Sigmoid colon (tissue), 7 donors: Measurements from ENCODE around the gene SESN3. TPM values are rescaled to one million over a fixed set of nuclear protein-coding genes. Genes with fewer than 3 reads are reported as not detected.
"Not testable (repeated sequence)": the region's sequence is repeated elsewhere in the genome, so short reads cannot be mapped to it uniquely, and the experiment has no call there.

Experiments used
- DNase-seq: peaks from one replicate; pipeline ENCODE4 v3.0.0-alpha.2; 2019
- H3K27ac ChIP-seq, 4 donors: fragments of 200-600 bp; sonication (generic); one replicate each; pipeline ENCODE4 v1.5.1; 2016 to 2019; ENCODE audit warnings: mild to moderate bottlenecking in 1 of 4
- H3K27me3 ChIP-seq, 3 donors: fragments of 200-600 bp; sonication (generic); one replicate each; pipeline ENCODE4 v1.5.1; 2019; ENCODE audit warnings: mild to moderate bottlenecking in 1 of 3
- H3K36me3 ChIP-seq, 4 donors: fragments of 200-600 bp; sonication (generic); one replicate each; pipeline ENCODE4 v1.5.1; 2016 to 2019
- H3K4me1 ChIP-seq, 4 donors: fragments of 200-600 bp; sonication (generic); one replicate each; pipeline ENCODE4 v1.5.1; 2017 to 2019
- H3K4me3 ChIP-seq, 4 donors: fragments of 200-600 bp; sonication (generic); one replicate each; pipeline ENCODE4 v1.5.1; 2017 to 2019; ENCODE audit warnings: mild to moderate bottlenecking in 2 of 4, moderate library complexity in 1 of 4
- H3K9me3 ChIP-seq, 4 donors: fragments of 200-600 bp in 3 of 4; sonication (generic) in 3 of 4; one replicate each; pipeline versions ENCODE4 v1.5.1 to v1.6.1; 2013 to 2019
- CTCF ChIP-seq, 4 experiments: fragments of 450-650 bp in 3 of 4; fragments of 200-600 bp in 1 of 4; IDR thresholded peaks; one replicate each; pipeline ENCODE4 v1.5.1; 2016 to 2019; ENCODE audit warnings: antibody characterized with exemption in 4 of 4, mild to moderate bottlenecking in 3 of 4, moderate library complexity in 2 of 4
- EP300 ChIP-seq, 4 donors: sonication (generic); formaldehyde crosslinking; IDR thresholded peaks; one replicate each; pipeline ENCODE4 v1.6.1; 2017; ENCODE audit warnings: antibody characterized with exemption in 4 of 4
- POLR2A ChIP-seq, 2 donors: fragments of 450-650 bp; IDR thresholded peaks; one replicate each; pipeline ENCODE4 v1.6.1; 2016; ENCODE audit warnings: antibody characterized with exemption in 2 of 2, mild to moderate bottlenecking in 2 of 2, moderate library complexity in 2 of 2
- POLR2AphosphoS5 ChIP-seq, 4 donors: sonication (generic); formaldehyde crosslinking; IDR thresholded peaks; one replicate each; pipeline ENCODE4 v1.6.1; 2017; ENCODE audit warnings: antibody characterized with exemption in 4 of 4
- WGBS, 2 donors: extraction: QIAGEN DNeasy Blood & Tissue Kit; methylation state at CpG; one replicate each; pipeline ENCODE4 v1.1.7; 2013; 5-methylcytosine and 5-hydroxymethylcytosine counted together
- intact Hi-C: fragments of 100-400 bp; cut with DNase I; formaldehyde crosslinking; loops from one replicate; pipeline ENCODE4 v1.15.1; 2023
- polyA plus RNA-seq, 3 donors: library from polyadenylated mRNA; stranded (reverse); fragments of 200-250 nt; gene quantifications; one replicate each; pipeline ENCODE4 v1.2.3, GENCODE V29; 2013
- total RNA-seq, 4 donors: library from RNA; depleted of rRNA; stranded (reverse); fragments of >200 nt; gene quantifications; one replicate each; pipeline ENCODE4 v1.1.0, GENCODE V29; 2016
- donor health status: healthy with polysubstance abuse.
- donor health status: Bipolar disorder and iron deficiency.
- donor health status: healthy.

The SESN3 gene
- total and polyA plus RNA-seq, 7 donors, result 2.1 to 20.8 (median 8.7) TPM

DNA sequence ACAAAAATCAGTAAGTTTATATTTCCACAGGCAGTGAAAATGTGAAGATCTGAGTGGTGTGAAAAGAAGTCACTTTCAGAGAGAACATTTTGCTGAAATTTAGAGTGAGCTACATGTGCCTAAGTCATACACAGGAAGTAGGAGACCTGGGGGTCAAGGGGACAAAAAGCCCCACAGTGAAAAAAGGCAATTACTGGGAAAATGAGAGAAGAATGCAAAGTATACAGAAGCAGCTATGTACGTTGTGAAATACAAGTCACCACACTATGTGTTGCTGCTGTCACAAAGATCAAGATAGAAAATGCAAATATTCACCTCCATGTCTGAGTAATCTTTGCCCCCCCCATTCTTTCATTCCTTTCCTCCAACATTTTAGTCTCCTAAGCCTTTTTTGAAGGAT, 21.6 kb upstream of the SESN3 start:
- WGBS, 2 donors, result 63 to 74% methylated on average over 1 of the region's 1 CpG

DNA sequence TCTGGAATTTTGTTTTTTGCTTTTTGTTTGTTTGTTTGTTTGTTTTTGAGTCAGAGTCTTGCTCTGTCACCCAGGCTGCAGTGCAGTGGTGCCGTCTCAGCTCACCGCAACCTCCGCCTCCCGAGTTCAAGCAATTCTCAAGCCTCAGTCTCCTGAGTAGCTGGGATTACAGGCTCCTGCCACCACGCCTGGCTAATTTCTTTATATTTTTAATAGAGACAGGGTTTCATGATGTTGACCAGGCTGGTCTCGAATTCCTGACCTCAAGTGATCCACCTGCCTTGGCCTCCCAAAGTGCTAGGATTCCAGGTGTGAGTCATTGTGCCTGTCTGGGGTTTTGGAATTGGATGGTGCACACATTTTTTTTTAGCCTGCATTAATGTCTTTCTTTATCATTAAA, 20.9 kb upstream of the SESN3 start:
- intact Hi-C loops, H3K36me3 ChIP-seq, H3K9me3 ChIP-seq, DNase-seq, H3K27me3 ChIP-seq, H3K4me3 ChIP-seq, H3K27ac ChIP-seq: not testable (repeated sequence)
- H3K4me1 ChIP-seq, result peaks cover 0 to 23% (median 14%) of the 10 kb centered on the region in 4 donors
- WGBS, 2 donors, result 95 to 97% methylated on average over 6 of the region's 6 CpGs

More for the DNA sequence above, 21.6 kb upstream of the SESN3 start:
- Histone ChIP-seq H3K27ac (no peak overlapping the region), H3K9me3 (no peaks in the 10 kb centered on the region), H3K4me3 (no peak overlapping the region), H3K4me1 (peaks cover 0 to 23% (median 14%) of the 10 kb centered on the region in 4 donors), H3K36me3 (no peaks in the 10 kb centered on the region), H3K27me3 (no peaks in the 10 kb centered on the region)
- no peak for TF ChIP-seq POLR2AphosphoS5 (IDR thresholded peaks at IDR 0.05)
- no peak for TF ChIP-seq EP300 (IDR thresholded peaks at IDR 0.05)
- intact Hi-C loops, result no loop called here
- DNase-seq, result no peak

DNA sequence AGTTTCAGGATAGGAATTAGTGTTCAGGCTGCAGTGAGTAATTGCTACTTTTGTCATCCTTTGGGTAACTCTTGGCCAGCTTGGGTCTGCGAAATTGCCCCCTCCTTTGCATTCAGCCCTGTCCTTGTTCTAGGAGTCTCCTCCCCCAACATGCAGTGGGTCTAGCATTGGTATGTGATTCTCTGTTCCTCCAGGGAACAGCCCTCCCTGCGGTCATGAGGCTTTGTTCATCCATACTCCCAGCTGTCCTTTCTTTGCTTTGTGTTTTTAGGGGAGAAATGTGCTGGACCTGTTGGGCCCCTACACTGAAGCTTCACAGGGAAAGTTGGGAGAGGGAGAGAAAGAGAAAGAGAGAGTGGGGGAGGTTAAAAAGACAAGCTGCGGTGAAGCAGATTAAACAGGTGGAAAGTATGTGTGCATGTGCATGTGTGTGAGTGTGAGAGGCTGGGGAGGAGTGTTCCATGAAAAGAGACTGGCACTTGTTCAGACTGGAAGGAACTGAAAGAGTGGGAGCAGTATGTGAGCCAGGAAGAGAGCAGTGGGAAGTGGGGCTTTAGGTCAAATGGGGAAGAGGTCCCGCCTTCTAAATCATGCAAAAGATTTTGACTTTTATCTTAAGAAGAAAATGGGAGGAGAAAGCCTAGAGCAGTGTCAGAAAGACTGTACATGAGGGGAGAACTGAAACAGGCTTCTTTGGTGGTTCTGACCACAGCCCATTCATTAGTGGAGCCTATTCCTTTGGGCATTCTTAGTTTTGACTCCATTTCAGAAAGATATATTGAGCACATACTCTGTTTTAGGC, 17.9 kb upstream of the SESN3 start:
- no peak for TF ChIP-seq POLR2AphosphoS5 (IDR thresholded peaks at IDR 0.05)
- no peak for TF ChIP-seq EP300 (IDR thresholded peaks at IDR 0.05)
- no peaks in the 10 kb centered on the region for H3K27me3 ChIP-seq
- no peak overlapping the region for H3K4me3 ChIP-seq
- DNase-seq, result no peak
- H3K9me3 ChIP-seq, result no peaks in the 10 kb centered on the region
- no peak overlapping the region for H3K27ac ChIP-seq
- no peaks in the 10 kb centered on the region for H3K36me3 ChIP-seq
- intact Hi-C loops, result no loop called here
- peaks cover 0 to 5% (median 3%) of the 10 kb centered on the region in 4 donors for H3K4me1 ChIP-seq
- 79 to 94% methylated on average over 4 of the region's 4 CpGs for WGBS, 2 donors

DNA sequence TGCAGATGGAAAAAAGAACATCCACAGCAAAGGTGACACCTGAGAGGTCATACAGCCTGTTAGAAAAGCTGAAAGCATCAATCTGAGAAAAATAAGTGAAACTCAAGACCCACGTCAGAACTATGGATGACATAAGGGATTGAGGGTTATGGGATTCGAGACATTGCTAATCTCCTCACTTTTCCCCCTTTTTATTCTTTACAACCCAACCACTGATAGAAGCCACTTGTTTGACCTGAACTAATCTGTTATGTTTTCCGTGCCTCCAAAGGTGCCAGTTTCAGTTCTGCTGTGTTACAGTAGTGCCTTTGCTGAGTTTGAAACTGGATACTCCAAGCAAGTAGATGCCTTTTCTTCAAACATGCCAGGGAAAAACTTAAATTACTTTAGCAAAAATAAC, 16.9 kb upstream of the SESN3 start:
- TF ChIP-seq CTCF (IDR thresholded peaks at IDR 0.05) (no peak), EP300 (IDR thresholded peaks at IDR 0.05) (no peak), POLR2A (IDR thresholded peaks at IDR 0.05) (no peak), POLR2AphosphoS5 (IDR thresholded peaks at IDR 0.05) (no peak)
- H3K36me3 ChIP-seq, result no peaks in the 10 kb centered on the region
- no peak for DNase-seq
- H3K9me3 ChIP-seq, result no peaks in the 10 kb centered on the region
- H3K4me3 ChIP-seq, result no peak overlapping the region
- H3K4me1 ChIP-seq, result no peaks in the 10 kb centered on the region
- WGBS, 2 donors, result 85 to 92% methylated on average over 3 of the region's 3 CpGs
- H3K27ac ChIP-seq, result no peak overlapping the region
- intact Hi-C loops, result no loop called here
- H3K27me3 ChIP-seq, result no peaks in the 10 kb centered on the region

DNA sequence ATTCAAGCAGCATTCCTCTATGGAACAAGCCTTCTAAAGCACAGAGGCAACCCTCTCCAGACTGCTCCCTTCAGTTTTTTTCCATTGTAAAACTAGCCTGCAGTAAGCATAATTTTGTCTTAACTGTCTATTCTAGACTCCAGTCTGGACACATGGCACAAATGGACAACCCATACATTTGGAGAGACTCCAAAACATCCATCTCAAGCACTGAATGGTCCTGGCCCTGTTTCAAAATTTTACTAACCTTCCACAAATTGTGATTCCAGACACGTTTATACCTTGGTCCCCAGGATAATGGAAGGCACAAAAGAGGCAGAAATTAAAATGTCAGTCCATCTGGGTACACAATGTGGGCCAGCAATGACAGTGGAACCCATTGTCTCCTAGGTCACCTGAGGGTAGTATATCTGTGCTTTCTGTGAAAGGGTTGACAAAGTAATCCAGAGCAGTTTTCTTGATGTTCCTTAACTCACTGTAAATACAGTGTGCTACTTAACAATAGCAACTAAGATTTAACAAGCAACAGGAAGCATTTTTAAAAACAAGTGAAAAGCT, 16.2 kb upstream of the SESN3 start:
- no peaks in the 10 kb centered on the region for H3K4me1 ChIP-seq
- H3K4me3 ChIP-seq, result no peak overlapping the region
- H3K36me3 ChIP-seq, result no peaks in the 10 kb centered on the region
- DNase-seq, result no peak
- no peaks in the 10 kb centered on the region for H3K9me3 ChIP-seq
- H3K27me3 ChIP-seq, result no peaks in the 10 kb centered on the region
- H3K27ac ChIP-seq, result no peak overlapping the region
- intact Hi-C loops, result no loop called here
- WGBS, 2 donors, result 46 to 67% methylated on average over 1 of the region's 1 CpG
- TF ChIP-seq CTCF (IDR thresholded peaks at IDR 0.05) (no peak), POLR2A (IDR thresholded peaks at IDR 0.05) (no peak), EP300 (IDR thresholded peaks at IDR 0.05) (no peak), POLR2AphosphoS5 (IDR thresholded peaks at IDR 0.05) (no peak)

DNA sequence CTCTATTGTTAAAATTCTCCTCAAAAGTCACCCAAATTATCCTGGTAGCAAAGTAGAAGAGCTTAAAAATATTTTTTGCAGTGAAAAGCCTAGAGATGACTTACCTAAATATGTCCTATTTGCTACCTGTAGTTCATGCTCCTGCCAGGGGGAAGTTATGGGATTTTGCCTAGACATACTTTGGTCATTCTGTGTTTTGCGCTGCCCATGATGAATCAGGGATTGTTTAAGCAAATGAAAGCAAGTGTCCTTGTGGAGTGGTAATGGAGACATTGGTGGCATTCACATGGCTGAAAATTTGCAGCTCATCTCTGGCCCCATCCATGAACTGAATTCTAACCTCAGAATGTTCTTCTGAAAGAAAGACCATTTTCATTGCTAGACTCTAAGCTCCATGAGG, 14.6 kb upstream of the SESN3 start:
- TF ChIP-seq EP300 (IDR thresholded peaks at IDR 0.05), result no peak
- TF ChIP-seq POLR2A (IDR thresholded peaks at IDR 0.05), result no peak
- TF ChIP-seq CTCF (IDR thresholded peaks at IDR 0.05), result no peak
- TF ChIP-seq POLR2AphosphoS5 (IDR thresholded peaks at IDR 0.05), result no peak
- 97% methylated on average over 1 of the region's 1 CpG for WGBS, 2 donors
- intact Hi-C loops, result no loop called here
- Histone ChIP-seq H3K9me3 (no peaks in the 10 kb centered on the region), H3K27ac (no peak overlapping the region), H3K4me1 (no peaks in the 10 kb centered on the region), H3K36me3 (no peaks in the 10 kb centered on the region), H3K27me3 (no peaks in the 10 kb centered on the region), H3K4me3 (no peak overlapping the region)
- DNase-seq, result no peak
